Mesenchymal stem cell (in vitro differentiated cells and primary cell): ENCODE results near the gene B3GALT6.
A peak's percentile ranks its signal among the peaks of the same experiment; 100 is the strongest.

ENCODE experiments used
- DNase-seq: peaks from one replicate; pipeline ENCODE4 v3.0.0-alpha.2; 2013
- H2AFZ ChIP-seq: one replicate; pipeline ENCODE4 v1.6.1; 2013; ENCODE audit warnings: low read depth, mild to moderate bottlenecking, control low read depth, inconsistent platforms, low read length, moderate library complexity
- H2AK5ac ChIP-seq: 2 replicates; pipeline ENCODE4 v1.6.1; 2013; ENCODE audit warnings: low read length, moderate library complexity, mild to moderate bottlenecking, inconsistent platforms; ENCODE audit not compliant: severe bottlenecking
- H2BK120ac ChIP-seq: one replicate; pipeline ENCODE4 v1.6.1; 2013; ENCODE audit warnings: low read depth, mild to moderate bottlenecking, inconsistent platforms, low read length, moderate library complexity
- H2BK12ac ChIP-seq, 2 experiments: one replicate each; pipeline ENCODE4 v1.6.1; 2013; ENCODE audit warnings: inconsistent platforms in 2 of 2, low read length in 2 of 2, mild to moderate bottlenecking in 2 of 2, moderate library complexity in 2 of 2, control low read depth in 1 of 2
- H2BK15ac ChIP-seq: one replicate; pipeline ENCODE4 v1.6.1; 2013; ENCODE audit warnings: mild to moderate bottlenecking, low read depth, inconsistent platforms; ENCODE audit not compliant: poor library complexity, severe bottlenecking
- H2BK5ac ChIP-seq: 2 replicates; pipeline ENCODE4 v1.6.1; 2013; ENCODE audit warnings: low read depth, mild to moderate bottlenecking, low read length, control low read depth, inconsistent platforms; ENCODE audit not compliant: poor library complexity, severe bottlenecking
- H3K14ac ChIP-seq, 2 experiments: one replicate each; pipeline ENCODE4 v1.6.1; 2013; ENCODE audit warnings: inconsistent platforms in 2 of 2, low read length in 2 of 2, control low read depth in 1 of 2, mild to moderate bottlenecking in 1 of 2, moderate library complexity in 1 of 2
- H3K18ac ChIP-seq, 2 experiments: one replicate each; pipeline ENCODE4 v1.6.1; 2013; ENCODE audit warnings: inconsistent platforms in 2 of 2, low read length in 2 of 2, control low read depth in 1 of 2, low read depth in 1 of 2, mild to moderate bottlenecking in 1 of 2
- H3K23ac ChIP-seq, 2 experiments: one replicate each; pipeline ENCODE4 v1.6.1; 2013; ENCODE audit warnings: inconsistent platforms in 2 of 2, low read length in 2 of 2, mild to moderate bottlenecking in 2 of 2, moderate library complexity in 2 of 2, control low read depth in 1 of 2
- H3K27ac ChIP-seq: 2 replicates; pipeline ENCODE4 v1.5.1; 2013; ENCODE audit warnings: mild to moderate bottlenecking, moderate library complexity, low read length, control low read depth, inconsistent platforms; ENCODE audit not compliant: poor library complexity, severe bottlenecking
- H3K27me3 ChIP-seq, 2 experiments: 2 replicates each; pipeline versions ENCODE4 v1.6.1 to v1.7.0; 2013; ENCODE audit warnings: low read length in 2 of 2, mild to moderate bottlenecking in 2 of 2, moderate library complexity in 2 of 2, control low read depth in 1 of 2, inconsistent platforms in 1 of 2; ENCODE audit not compliant: control insufficient read depth in 1 of 2, insufficient read depth in 1 of 2
- H3K36me3 ChIP-seq, 2 experiments: 2 replicates each; pipeline versions ENCODE4 v1.6.1 to v1.7.0; 2013; ENCODE audit warnings: low read length in 2 of 2, control low read depth in 1 of 2, inconsistent platforms in 1 of 2, low read depth in 1 of 2, mild to moderate bottlenecking in 1 of 2; ENCODE audit not compliant: insufficient read depth in 2 of 2, control insufficient read depth in 1 of 2
- H3K4ac ChIP-seq, 2 experiments: one replicate each; pipeline ENCODE4 v1.6.1; 2013; ENCODE audit warnings: inconsistent platforms in 2 of 2, low read length in 2 of 2, mild to moderate bottlenecking in 2 of 2, moderate library complexity in 2 of 2, control low read depth in 1 of 2, low read depth in 1 of 2
- H3K4me1 ChIP-seq: 2 replicates; pipeline ENCODE4 v1.6.1; 2013; ENCODE audit warnings: low read depth, low read length, control low read depth; ENCODE audit not compliant: control insufficient read depth, insufficient read depth
- H3K4me2 ChIP-seq: 2 replicates; pipeline ENCODE4 v1.6.1; 2013; ENCODE audit warnings: low read length, mild to moderate bottlenecking, inconsistent platforms; ENCODE audit not compliant: poor library complexity, severe bottlenecking
- H3K4me3 ChIP-seq, 2 experiments: 2 replicates each; pipeline versions ENCODE4 v1.5.1 to v1.7.0; 2013; ENCODE audit warnings: low read length in 2 of 2, mild to moderate bottlenecking in 2 of 2, control low read depth in 1 of 2, low read depth in 1 of 2; ENCODE audit not compliant: insufficient read depth in 1 of 2
- H3K79me1 ChIP-seq: replicated peaks from 2 replicates; pipeline ENCODE4 v1.6.1; 2013; ENCODE audit warnings: mild to moderate bottlenecking, control low read depth, low read length, inconsistent platforms; ENCODE audit not compliant: poor library complexity, severe bottlenecking
- H3K9ac ChIP-seq: 2 replicates; pipeline ENCODE4 v1.7.0; 2013; ENCODE audit warnings: mild to moderate bottlenecking, low read length, moderate library complexity
- H3K9me3 ChIP-seq: 2 replicates; pipeline ENCODE4 v1.7.0; 2013; ENCODE audit warnings: mild to moderate bottlenecking, low read length; ENCODE audit not compliant: control insufficient read depth
- H4K8ac ChIP-seq: one replicate; pipeline ENCODE4 v1.6.1; 2013; ENCODE audit warnings: inconsistent platforms, mild to moderate bottlenecking, low read length, moderate library complexity
- H4K91ac ChIP-seq: one replicate; pipeline ENCODE4 v1.6.1; 2013; ENCODE audit warnings: mild to moderate bottlenecking, low read length, inconsistent platforms
- WGBS: methylation state at CpG from one replicate; pipeline ENCODE4 v1.1.7; 2013; ENCODE audit warnings: mixed read lengths; 5-methylcytosine and 5-hydroxymethylcytosine counted together

B3GALT6 gene

GRCh38 chr1:1203561-1204424, 28.2 kb upstream of the B3GALT6 start:
- Histone ChIP-seq H2BK15ac (no peak overlapping the region), H3K4me2 (no peak overlapping the region), H2AFZ (no peak overlapping the region), H3K9me3 (no peaks in the 10 kb centered on the region), H3K27me3 (peaks cover 0 to 70% of the 10 kb centered on the region in 2 experiments), H2AK5ac (no peak overlapping the region), H3K23ac (no peak overlapping the region), H3K9ac (no peak overlapping the region), H3K4me3 (no peak overlapping the region), H3K14ac (no peak overlapping the region), H2BK120ac (no peak overlapping the region), H4K8ac (no peak overlapping the region), H3K27ac (no peak overlapping the region), H4K91ac (no peak overlapping the region), H3K36me3 (no peaks in the 10 kb centered on the region), H3K18ac (no peak overlapping the region), H3K4ac (no peak overlapping the region), H2BK12ac (no peak overlapping the region), H2BK5ac (no peak overlapping the region), H3K4me1 (peaks cover 73% of the 10 kb centered on the region), H3K79me1 (no peaks in the 10 kb centered on the region)
- no peak for DNase-seq
- WGBS: 85% methylated on average over 48 of the region's 49 CpGs

GRCh38 chr1:1204425-1204920, 27.6 kb upstream of the B3GALT6 start:
- Histone ChIP-seq H3K4me3 (no peak overlapping the region), H2AFZ (no peak overlapping the region), H2BK120ac (no peak overlapping the region), H2AK5ac (no peak overlapping the region), H2BK5ac (no peak overlapping the region), H4K91ac (no peak overlapping the region), H3K4me2 (no peak overlapping the region), H3K27me3 (peaks cover 0 to 63% of the 10 kb centered on the region in 2 experiments), H3K18ac (no peak overlapping the region), H2BK15ac (no peak overlapping the region), H3K79me1 (no peaks in the 10 kb centered on the region), H2BK12ac (no peak overlapping the region), H3K36me3 (no peaks in the 10 kb centered on the region), H3K14ac (no peak overlapping the region), H3K4ac (no peak overlapping the region), H3K4me1 (peaks cover 75% of the 10 kb centered on the region), H3K9ac (no peak overlapping the region), H3K23ac (no peak overlapping the region), H4K8ac (no peak overlapping the region), H3K27ac (no peak overlapping the region), H3K9me3 (no peaks in the 10 kb centered on the region)
- DNase-seq: no peak
- WGBS: 92% methylated on average over 7 of the region's 8 CpGs

- Histone ChIP-seq H2BK5ac (no peak overlapping the region), H3K23ac (no peak overlapping the region), H3K36me3 (no peaks in the 10 kb centered on the region), H3K9me3 (no peaks in the 10 kb centered on the region), H3K4ac (no peak overlapping the region), H3K18ac (no peak overlapping the region), H3K27ac (no peak overlapping the region), H2BK12ac (no peak overlapping the region), H3K4me3 (no peak overlapping the region), H2BK15ac (no peak overlapping the region), H4K91ac (no peak overlapping the region), H2AK5ac (no peak overlapping the region), H3K4me1 (peaks cover 75% of the 10 kb centered on the region), H3K27me3 (peaks cover 0 to 57% of the 10 kb centered on the region in 2 experiments), H2AFZ (no peak overlapping the region), H2BK120ac (no peak overlapping the region), H3K4me2 (no peak overlapping the region), H3K79me1 (no peaks in the 10 kb centered on the region), H3K9ac (no peak overlapping the region), H4K8ac (no peak overlapping the region), H3K14ac (no peak overlapping the region)
- DNase-seq: no peak
- 86% methylated on average over 19 of the region's 19 CpGs for WGBS
These were observed 26.9 kb upstream of the B3GALT6 start for GRCh38 chr1:1204998-1205768.

- Histone ChIP-seq H3K4me2 (peak overlapping the region; percentile 59), H4K91ac (peak overlapping the region; percentile 12), H3K36me3 (no peaks in the 10 kb centered on the region), H3K79me1 (no peaks in the 10 kb centered on the region), H4K8ac (no peak overlapping the region), H3K27me3 (peaks cover 0 to 53% of the 10 kb centered on the region in 2 experiments), H3K27ac (no peak overlapping the region), H3K4me1 (peaks cover 72% of the 10 kb centered on the region), H3K4me3 (peak overlapping the region in 1 of 2 experiments; percentile 42), H2AK5ac (peak overlapping the region; percentile 66), H3K18ac (peak overlapping the region in 1 of 2 experiments; percentile 38), H3K14ac (no peak overlapping the region), H2BK15ac (no peak overlapping the region), H3K4ac (no peak overlapping the region), H2BK120ac (no peak overlapping the region), H3K9ac (no peak overlapping the region), H2BK5ac (peak overlapping the region; percentile 15), H2BK12ac (no peak overlapping the region), H3K23ac (no peak overlapping the region), H2AFZ (no peak overlapping the region), H3K9me3 (no peaks in the 10 kb centered on the region)
- WGBS: 34% methylated on average over 27 of the region's 31 CpGs
- no peak for DNase-seq
These were observed 26.2 kb upstream of the B3GALT6 start for GRCh38 chr1:1205769-1206375.
